Fibroblast of lung (primary cell): ENCODE measurements around the gene TENT4A.

Experiments
- CTCF ChIP-seq, 2 donors: IDR thresholded peaks in 1 of 2; conservative IDR thresholded peaks in 1 of 2; 1 replicate in 1 of 2; 2 replicates in 1 of 2; pipeline ENCODE4 v1.5.1; 2011 to 2012; ENCODE audit warnings: low read length in 2 of 2, control low read depth in 1 of 2, inconsistent platforms in 1 of 2, low read depth in 1 of 2, mild to moderate bottlenecking in 1 of 2
- EZH2 ChIP-seq: IDR thresholded peaks from 2 replicates; pipeline ENCODE4 v1.5.1; 2012; ENCODE audit warnings: low read length, control low read depth, mild to moderate bottlenecking; ENCODE audit errors: missing control alignments

GRCh38 chr5:6737043-6737941 lies 24.1 kb downstream of the TENT4A start:
- TF ChIP-seq CTCF (conservative IDR thresholded peaks at IDR 0.05 in 1 of 2, IDR thresholded peaks at IDR 0.05 in 1 of 2; ENCODE audit: low read depth in 1 of 2, low read length in 2 of 2) = no peak
- TF ChIP-seq EZH2 = no peak
